ENCODE data around the gene ZNF212.

ZNF212 gene

DNA sequence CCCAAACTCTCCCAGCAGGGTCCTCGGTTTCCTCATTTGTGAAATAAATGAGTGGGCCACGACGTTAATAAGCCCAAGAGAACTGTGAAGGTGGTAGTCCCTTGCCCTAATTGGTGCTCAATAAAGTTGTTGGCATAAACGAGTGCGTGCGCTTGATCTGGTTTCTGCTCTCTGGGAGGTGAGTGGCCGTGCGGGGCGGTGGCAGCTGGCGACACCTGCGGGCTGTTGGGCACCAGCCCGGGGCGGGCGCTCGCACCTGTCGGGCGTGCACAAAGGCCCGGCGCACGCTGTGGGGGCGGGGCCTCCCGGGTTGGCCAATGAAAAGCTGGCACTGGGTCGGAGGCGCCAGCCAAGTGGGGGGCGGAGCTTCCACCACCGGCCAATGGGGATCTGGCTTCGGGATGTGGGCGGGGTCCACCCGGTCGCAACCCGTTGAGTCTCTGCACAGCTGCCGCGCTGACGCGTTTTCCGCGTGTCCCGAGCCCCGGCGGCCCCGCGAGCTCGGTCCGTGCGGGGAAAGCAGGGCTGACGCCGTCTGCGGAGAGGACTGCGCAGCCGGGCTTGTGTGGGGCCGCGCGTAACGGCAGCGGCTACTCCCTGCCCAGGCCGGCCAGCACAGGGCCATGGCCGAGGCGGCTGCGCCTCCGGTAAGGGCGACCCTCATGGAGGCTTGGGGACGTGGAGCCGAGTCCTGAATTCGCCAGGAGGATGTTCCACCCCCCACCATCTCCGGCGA, 45.6 kb downstream of the ZNF212 start:
- peak in 55 of 56 donors; percentile 58 to 96 (median 87) for DNase-seq

DNA sequence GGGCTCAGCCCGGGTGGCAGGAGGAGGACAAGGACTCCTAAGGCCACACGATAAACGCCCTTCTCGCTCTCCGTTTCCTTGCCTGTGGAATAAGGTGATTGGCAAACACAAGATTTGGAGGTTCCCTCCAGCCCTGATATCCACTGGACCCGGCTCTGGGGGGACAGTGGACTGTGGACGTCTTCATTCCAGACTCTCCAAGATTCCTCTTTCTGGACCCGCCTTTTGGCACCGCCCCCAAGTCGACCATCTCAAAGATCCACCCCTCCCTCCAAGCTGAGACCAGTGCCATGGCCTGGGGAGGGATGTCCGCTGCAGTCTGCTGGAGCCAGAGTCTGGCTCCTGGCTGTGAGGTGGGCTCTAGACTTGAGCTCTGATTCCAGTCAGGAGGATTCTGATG, 46.2 kb downstream of the ZNF212 start:
- peak in 8 of 56 donors; percentile 9 to 41 (median 22) for DNase-seq

DNA sequence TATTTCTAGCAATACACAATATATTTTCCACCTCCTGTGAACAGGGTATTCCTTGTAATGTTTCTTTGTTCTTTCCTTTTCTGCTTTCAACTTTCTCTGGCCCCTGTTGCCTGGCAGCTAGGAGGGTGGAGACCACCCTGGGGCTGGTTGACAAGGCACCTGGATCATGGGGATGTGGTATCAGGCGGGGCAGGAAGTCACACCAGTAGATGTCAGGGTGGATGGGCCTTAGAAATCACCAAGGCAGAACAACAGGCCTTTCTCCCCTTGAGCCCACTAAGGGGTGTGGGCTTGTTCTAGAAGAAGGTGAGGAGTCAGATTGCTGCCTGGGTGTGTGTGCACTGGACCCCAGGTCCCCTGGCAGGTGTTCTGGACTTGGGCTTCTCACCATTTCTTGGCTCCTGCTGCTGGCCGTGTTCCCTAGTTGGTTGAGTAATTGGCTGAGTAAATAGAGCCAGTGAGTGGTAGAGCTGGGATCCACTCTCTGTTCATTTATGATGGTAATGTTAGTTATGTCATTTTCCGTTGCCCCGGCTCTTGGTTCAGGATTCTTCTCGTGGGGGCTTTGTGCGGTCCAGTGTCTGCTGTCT, 47.5 kb downstream of the ZNF212 start:
- no peak for DNase-seq

DNA sequence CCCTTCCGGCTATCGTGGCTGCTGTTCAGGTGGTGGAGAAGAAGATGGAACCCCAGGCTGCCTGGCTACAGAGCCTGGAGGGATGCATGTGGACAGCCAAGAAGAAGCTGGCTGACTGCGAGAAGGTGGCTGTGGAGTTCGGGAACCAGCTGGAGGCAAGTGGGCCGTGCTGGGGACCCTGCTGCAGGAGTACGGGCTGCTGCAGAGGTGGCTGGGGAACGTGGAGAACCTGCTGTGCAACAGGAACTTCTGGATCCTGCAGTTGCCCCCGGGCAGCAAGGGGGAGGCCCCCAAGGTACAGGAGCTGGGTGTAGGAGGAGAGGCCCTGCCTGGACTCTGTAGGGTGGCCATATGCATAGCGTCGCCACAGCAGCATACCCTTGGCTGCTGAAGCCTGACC, 48.2 kb downstream of the ZNF212 start:
- DNase-seq: no peak

DNA sequence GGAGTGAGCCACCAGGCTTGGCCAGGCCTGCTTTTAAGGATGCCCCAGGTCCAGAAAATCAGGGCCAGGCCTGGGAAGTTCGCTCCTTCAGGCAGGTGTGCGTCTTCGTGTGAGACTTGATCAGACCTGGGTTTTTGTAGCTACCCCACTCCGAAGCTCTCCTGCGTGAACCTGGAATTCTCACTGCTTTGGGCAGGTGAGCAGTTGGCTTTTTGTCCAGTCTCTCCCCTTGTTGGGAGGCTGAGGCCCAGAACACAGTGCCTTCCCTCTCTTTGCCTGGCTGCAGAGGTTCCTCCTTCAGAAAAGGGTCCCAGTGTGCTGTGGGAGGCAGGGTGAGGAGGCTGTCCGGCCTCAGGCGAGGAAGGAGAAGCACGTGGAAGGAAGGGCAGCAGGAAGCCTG, 49.8 kb downstream of the ZNF212 start:
- DNase-seq: no peak

DNA sequence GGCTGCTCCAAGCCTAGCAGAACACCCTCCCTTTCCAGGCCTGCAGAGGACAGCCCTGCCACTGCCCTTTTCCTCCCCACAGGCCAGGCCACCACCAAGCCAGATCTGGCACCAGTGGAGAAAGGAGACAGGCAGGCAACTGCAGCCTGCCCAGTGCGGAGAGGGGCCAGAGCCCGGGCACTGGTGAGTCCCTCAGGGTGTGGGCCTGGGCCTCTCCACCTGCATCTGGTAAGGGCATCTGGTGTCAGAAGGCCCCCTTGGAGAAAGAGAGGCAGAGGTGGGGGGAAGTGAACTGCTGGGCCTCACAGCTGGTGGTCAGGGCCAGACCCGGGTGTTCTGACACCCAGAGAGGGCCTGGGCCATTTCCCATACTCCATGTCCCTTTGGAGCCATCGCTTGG, 50.4 kb downstream of the ZNF212 start:
- DNase-seq: no peak

DNA sequence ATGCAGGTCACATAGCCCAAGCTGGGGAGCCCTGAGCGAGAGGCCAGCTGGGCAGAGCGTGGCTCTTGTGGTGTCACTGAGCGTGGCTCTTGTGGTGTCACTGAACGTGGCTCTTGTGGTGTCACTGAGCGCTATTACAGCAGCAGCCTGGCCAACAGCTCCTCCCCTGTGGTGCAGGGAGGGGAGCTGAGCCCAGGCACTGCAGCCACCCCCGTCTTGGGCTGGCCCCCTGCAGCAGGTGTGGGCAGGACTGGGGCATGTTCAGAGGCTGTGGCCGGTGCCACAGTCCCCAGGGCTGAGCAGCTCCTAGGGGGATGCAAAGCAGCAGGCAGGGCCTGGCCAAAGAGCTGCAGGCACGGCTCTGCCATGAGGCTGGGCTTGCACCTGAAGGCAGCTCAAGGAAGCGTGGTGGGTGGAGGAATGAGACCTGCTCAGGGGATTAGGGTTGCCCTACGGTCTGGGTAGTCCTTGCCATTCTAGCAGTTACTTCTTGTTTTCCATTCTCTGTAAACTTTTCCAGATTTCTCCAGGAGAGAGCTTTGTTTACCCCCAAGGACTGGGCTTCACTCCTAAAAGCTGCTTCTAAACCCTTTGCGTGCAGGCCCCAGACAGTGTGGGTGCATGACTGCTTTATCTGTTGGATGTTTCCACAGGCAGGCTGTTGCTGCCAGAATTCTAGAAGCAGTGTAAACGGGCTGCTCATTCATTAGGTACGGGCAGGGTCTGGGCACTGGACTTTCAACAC, 51.8 kb downstream of the ZNF212 start:
- no peak for DNase-seq

DNA sequence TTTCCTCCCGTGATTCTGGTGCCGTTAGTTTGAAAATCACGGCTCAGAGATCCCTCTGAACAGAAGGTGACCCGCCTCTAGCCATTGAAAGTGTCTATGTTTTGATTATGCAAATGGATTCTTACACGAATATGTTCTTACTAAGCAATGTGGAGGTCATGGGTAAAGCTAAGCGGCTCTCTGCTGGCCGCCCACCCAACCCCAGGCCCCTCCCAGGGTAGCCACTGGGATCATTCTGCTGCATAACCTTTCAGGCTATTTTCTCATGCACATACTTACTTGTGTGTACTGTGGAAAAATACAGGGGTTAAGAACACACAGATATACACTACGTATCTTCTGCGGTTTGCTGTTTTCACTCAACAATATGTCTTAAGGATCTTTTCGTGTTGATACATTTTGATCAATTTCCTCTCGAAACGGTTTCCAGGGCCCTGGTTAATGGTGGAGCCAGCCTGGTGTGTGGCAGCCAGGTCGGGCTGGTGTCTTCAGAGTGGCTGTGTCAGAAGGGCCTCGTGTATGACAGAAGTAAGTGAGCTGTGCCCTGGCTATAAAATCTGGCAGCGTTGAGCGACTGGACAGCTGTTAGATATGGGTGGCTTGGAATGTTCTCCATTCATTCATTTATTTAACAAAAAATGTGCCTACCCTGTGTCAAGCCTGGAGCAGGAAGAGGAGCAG, 52.5 kb downstream of the ZNF212 start:
- no peak for DNase-seq

DNA sequence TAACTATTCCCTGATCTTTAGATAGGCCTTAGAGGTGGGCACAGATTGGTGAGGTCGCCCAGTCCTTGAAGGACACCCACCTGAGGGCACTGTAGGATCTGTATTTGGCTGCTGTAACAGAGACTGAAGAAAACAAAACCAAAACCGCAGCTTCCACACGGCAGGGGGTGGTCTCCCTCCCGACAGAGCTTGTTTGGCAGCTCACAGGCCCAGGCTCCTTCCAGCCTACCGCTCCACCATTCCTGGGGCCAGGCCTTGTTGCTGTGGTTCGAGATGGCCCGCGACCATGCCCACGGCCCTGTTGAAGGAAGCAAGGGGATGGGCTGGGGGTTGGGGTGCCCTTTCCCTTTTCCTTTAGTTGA, 53.0 kb downstream of the ZNF212 start:
- DNase-seq: no peak

DNA sequence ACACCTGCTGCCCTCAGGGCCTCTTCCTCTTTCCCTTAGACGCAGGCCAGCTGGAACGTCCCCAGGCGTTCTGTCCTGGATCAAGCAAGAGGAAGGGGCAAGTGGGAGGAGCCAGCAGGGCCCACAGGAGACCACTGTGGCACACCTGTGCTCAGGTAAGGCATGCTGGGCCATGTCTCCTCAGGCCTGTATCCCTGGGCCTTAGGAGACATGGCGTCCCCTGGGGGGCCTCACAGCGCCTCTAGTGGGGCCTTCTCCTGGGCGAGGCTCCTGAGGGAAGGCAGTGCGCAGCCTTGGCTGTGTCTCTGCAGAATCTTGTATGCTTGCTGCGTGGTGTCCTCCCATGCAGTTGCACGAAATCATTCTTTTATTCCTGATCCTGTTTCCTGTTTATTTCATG, 53.9 kb downstream of the ZNF212 start:
- no peak for DNase-seq

DNA sequence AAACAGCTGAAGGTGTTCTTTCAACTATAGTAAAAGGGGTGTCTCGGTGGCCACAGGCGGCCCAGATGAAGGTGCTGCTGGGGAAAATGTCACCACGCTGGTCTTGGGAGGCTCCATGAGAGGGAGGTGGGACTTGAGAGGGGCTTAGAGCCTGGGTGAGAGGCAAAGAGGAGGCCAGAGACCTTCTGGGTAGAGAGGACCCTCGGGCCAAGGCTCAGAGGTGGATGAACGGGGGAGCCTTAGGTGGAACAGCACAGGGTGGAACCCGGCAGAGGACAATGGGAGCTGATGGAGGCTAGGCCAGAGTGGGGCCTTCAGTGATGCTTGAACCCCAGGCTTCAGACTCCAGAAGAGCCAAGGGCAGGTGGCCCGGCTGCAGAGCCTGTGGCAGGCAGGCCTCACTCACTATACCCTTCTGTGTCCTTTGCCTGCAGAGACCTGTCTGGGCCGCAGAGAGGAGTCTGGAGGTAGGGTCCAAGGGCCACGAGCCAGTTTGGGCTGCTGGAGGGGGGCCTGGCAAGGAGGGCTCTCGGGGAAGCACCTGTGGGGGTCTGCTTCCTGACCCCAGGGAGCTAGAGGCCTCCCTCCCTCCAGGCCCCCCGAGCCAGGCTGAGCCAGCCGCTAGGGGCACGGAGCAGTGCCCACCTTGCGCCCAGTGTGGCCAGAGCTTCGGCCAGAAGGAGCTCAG, 54.6 kb downstream of the ZNF212 start:
- no peak for DNase-seq

DNA sequence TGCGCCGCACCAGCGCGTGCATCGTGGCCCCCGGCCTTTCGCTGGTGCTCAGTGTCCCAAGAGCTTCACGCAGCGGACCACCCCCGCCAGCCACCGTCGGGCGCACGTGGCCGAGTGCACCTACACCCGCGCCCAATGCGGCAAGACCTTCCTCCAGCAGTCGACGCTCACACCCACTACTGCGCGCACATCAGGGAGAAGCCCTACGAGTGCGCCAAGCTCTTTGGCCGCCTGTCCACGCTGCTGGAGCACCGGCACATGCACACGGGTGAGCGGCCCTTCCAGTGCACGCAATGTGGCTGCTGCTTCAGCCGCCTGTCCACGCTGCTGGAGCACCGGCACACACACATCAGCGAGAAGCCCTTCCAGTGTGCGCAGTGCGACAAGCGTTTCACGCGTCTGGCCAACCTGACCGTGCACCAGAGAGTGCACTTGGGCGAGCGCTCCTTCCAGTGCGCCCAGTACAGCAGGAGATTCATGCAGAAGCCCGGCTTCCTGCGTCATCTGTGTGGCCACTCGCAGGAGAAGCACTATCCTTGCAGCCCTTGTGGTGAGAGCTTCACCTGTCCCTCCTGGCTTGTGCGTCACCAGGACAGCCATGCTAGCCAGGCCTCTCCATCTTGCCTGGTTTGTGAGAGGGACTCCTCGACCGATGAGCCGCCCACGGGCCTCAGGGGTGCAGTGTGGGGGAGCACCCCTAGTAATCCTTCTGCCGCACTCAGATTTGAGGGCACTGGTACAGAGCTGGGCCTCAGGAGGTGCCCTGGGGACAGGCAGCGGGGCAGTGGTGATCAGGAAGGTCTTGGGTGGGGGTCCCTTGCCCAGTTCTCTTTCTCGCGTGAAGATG, 55.4 kb downstream of the ZNF212 start:
- no peak for DNase-seq

DNA sequence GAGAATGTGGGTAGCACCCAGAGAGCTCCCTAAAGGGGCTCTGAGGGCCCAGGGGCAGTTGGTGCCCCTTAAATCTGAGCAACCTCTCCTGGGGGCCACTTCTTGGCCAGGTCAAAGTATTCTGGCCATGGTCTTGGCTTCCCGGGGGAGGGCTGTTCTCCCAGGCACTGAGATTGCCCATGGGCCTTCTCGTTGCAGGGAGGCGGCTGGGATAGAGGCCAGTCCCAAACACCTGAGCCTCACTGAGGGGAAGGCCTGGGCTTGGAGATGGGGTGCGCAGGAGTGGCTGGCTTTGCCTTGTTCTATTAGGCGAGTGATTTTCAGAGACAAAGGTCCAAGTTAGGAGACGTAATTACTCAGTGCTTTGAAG, 56.0 kb downstream of the ZNF212 start:
- DNase-seq: no peak

DNA sequence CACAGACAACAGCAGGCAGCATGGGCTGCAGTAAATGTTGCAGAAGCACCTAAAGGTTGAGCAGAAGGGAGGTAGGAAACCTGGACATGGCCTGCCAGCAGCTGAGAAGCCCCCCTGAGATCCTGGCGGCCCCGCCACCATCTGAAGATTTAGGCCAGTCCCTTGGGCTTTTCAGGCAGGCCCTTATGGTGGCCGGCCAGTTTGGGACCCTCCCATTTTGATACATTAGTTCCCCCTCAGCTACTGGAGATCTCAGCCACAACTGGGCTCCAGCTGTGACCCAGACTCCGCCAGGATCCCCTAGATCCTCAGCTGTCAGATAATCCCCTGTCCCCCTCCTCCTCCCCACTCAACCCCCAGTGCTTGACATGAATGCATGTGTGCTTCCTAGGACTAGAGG, 56.9 kb downstream of the ZNF212 start:
- no peak for DNase-seq

DNA sequence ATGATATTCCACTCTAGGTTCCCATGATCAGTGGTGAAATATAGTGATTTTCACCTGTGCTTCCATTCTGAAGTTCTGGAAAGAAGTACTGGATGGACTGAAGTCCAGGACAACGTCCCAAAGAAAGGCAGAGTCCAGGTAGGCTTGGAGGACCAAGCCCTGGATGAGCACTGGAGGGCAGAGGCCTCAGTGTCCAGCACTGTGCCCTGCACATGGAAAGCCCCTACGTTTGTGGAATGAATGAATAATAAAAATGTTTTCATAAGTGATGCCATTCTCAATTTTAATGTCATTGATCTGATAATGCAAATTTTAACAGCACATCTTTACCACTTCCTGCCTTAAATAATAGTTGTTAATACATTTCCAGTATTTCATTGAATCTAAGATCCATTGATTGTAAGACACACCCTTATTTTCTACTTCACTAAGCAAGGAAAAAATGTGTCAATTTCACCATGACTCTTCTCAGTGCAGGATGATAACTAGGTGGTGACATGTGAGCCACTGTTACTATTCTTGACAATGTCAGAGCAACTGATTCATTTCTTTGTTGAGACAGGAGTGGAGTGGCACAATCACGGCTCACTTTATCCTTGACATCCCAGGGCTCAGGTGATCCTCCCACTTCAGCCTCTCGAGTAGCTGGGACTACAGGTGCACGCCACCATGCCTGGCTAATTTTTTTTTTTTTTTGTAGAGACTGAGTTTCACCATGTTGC, 57.7 kb downstream of the ZNF212 start:
- DNase-seq: no peak

DNA sequence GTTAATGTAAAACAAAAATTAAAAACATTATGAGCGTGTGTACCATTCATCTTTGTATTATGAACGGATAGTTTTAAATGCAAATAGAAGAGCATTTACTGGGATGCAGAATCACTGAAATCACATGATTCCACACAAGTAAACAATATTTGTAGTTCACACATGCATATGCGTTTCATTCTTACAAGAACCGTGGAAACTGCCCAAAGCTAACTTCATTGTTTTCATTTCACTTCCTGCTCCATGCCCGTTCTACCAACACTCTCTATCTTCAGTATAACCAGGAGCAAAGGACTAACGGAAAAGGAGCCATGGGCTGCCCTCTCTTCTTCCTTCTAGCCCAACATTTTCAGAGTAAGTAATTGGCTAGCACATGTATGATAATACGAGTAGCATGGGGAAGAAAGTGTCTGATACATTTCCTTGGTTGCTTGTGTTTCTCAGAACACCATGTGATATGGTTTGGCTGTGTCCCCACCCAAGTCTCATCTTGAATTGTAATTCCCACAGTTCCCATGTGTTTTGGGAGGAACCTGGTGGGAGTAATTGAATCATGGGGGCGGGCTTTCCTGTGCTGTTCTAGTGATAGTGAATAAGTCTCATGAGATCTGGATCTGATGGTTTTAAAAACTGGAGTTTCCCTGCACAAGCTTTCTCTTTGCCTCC, 61.3 kb downstream of the ZNF212 start:
- DNase-seq: no peak

DNA sequence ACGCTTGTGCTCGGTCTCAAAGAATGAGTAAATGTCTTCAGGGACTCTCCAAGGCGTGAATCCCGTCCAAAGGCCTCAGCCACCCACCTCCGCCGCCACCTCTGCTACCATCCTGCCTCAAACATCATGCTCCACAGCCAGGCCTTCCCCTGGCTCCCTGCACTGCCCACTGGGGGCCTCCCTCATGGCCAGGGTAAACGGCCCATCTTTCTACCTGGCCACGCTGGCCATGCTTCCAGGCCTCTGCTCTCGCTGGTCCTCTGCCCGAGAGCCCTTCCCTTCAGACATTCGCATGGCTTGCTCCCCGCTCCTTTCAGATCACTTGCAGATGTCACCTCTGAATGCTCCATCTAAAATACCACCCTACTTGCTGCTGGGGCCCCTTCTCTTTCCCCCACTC, 62.8 kb downstream of the ZNF212 start:
- no peak for DNase-seq

DNA sequence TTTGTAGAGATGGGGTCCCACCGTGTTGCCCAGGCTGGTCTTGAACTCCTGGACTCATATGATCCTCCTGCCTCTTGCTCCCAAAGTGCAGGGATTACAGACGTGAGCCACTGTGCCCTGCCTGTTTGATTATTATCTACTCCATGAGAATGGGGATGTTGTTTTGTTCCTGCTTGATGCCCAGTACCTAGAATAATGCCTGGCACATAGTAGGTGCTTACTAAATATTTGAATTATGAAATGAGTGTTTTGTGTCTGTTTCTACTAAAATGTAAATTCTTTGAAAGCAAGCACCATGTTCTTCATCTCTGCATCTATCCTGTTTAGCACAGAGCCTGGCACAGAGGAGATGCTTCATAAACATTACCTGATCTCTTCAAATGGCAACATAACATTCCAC, 63.4 kb downstream of the ZNF212 start:
- DNase-seq: no peak

DNA sequence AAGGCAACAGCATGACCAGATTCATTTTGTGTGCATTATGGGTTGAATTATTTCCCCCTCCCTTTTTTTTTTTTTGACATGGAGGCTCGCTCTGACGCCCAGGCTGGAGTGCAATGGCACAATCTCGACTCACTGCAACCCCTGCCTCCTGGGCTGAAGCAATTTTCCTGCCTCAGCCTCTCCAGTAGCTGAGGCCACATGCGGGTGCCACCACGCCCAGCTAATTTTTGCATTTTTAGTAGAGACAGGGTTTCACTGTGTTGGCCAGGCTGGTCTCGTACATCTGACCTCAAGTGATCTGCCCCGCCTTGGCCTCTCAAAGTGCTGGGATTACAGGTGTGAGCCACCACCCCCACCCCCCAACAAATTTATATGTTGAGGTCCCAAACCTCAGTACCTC, 64.6 kb downstream of the ZNF212 start:
- DNase-seq: no peak
